Activated T-cell treated with anti-CD3 and anti-CD28 coated beads for 24 hours (primary cell): ENCODE data around the gene ITGAL.
A peak's percentile ranks its signal among the peaks of the same experiment; 100 is the strongest.

Experiments
- DNase-seq: peaks from one replicate; pipeline ENCODE4 v3.0.0-alpha.2; 2020; ENCODE audit warnings: low read depth

ITGAL gene

DNA sequence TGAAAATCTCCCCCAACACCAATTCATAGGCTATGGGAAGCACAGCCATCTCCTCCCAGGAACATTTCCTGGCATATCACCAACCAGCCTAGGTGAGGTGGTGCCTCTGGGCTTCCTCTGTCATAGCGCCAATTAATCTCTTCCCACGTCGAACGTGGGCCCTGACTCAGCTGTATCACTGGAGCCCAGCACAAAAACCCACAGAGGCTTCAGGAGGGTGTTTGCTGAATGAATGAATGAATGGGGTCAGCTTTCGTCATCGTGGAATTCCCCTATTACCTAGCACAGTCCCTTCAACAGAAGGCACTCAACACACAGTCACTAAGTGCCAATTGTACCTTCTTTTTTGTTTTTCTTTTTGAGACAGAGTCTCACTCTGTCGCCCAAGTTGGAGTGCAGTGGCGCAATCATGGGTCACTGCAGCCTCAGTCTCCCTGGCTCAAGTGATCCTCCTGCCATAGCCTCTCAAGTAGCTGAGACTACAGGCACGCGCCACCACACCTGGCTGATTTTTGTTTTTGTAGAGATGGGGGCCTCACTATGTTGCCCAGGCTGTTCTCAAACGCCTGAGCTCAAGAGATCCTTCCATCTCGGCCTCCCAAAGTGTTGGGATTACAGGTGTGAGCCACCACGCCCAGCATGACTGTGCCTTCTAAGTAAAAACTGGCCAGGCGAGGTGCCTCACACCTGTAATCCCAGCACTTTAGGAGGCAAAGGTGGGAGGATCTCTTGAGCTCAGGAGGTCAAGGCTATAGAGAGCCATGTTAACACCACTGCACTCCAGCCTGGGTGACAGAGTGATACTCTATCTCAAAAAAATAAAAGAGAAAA, 94.8 kb downstream of the ITGAL start:
- peak; percentile 54 for DNase-seq

DNA sequence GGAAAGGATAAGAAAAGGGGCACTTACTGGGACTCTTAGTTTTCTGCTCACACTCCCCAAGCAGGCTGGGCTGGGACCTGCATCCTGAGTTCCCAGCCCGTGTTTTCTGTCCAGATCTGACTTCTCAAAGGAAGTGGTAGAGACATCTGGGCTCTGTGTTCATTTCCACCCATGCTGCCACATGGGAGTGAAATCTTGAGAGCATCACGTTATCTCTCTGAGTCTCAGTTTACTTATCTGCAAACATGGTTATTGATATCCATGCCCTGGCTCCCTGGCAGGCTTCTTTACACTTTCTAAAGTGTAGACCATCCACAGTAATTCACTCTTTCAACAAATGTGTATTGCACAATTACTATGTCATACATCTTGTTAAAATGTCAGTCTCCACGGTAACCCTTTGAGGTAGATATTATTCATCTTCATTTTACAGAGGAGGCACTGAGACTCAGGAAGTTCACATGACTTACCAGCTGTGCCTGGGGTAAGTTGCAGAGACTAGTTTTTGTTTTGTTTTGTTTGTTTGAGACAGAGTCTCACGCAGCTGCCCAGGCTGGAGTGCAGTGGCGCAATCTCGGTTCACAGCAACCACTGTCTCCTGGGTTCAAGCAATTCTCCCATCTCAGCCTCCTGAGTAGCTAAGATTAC, 95.6 kb downstream of the ITGAL start:
- DNase-seq = no peak

DNA sequence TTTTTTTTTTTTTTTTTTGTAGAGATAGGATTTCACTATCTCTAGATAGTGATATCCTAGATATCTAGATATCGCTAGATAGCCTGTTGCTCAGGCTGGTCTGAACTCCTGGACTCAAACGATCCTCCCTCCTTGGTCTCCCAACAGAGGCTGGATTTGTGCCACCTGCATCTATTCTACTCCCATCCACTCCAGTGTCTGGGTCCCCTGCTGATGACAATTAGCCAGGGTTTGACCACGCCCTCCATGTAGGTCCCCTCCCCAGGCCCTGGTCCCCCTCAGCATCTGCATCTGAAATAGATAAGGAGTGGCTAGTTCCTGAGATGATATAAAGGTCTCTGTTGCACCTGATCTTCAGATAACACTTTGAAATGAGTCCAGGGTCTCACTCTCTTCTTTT, 96.7 kb downstream of the ITGAL start:
- no peak for DNase-seq

DNA sequence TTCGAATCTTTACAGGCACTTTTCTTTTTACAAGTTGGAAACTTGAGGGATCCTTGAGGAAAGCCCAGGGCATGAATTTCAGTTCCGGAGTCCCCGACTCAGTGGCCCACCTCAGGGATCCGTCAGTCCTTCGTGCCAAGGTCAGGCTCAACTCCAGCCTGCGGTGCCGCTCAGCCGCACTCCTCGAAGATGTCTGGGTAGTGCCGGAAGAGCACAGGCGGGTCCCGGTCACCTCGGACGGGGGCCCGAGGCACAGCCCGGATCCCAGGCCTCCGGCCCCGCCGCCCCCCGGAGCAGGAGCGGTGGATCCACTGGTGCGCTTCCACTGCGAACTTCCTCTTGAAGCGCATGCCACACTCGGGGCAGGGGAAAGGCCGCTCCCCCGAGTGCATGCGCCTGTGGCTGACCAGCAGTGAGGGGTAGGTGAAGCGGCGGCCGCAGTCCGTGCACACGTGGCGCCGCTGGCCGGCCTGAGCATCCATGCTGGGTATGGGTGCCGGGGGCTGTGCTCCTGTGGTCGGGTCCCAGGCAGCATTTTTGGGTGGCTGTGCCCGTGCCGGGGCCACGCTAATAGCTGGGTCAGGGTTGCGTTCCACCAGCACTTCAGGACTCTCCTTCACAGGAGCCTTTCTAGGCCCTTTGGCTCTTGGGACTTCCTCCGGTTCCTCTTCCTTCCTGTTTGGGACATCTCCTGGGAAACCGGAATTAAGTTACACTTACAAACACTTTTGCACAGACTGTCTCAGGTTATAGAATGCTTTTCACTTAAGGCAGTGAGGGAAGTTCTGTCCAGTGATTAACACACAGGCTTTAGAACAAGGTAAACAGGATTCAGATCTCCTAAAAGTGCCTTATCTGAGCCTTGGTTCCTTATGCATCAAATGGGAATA, 97.4 kb downstream of the ITGAL start:
- DNase-seq = no peak

DNA sequence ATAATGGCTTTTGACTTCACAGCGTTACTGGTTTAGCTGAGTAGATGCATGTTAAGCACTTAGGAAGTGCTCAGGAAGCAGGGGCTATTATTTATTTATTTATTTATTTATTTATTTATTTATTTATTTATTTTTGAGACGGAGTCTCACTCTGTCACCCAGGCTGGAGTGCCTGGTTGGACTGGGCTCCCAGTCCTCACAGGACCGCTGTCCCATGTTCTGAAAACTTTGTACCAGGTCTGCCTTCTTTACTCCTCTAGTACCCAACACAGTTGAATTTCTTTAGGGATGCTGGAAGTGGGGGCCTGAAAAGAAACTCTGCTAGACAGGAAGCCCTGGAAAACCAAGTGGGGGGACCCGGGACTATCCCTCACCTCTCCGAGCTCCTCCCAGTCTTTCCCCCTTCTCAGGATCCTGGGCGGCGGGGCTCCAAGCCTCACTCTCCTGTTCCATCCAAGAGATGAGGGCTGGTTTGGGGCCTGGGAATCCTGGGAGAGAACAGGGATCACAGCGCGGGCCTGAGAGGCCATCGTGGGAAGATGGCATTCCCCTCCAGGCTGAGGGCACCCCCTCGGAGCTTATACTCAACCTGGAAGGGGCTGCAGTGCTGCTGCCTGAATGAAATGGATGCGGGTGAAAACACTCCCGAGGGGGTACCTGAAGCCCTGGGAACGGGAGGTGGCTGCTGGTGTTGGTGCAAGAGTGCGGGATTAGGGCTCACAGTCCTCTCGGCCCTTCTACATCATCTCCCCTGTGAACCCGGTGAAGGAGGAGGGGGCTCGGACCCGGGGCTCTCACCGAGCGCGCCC, 98.3 kb downstream of the ITGAL start:
- DNase-seq = no peak

DNA sequence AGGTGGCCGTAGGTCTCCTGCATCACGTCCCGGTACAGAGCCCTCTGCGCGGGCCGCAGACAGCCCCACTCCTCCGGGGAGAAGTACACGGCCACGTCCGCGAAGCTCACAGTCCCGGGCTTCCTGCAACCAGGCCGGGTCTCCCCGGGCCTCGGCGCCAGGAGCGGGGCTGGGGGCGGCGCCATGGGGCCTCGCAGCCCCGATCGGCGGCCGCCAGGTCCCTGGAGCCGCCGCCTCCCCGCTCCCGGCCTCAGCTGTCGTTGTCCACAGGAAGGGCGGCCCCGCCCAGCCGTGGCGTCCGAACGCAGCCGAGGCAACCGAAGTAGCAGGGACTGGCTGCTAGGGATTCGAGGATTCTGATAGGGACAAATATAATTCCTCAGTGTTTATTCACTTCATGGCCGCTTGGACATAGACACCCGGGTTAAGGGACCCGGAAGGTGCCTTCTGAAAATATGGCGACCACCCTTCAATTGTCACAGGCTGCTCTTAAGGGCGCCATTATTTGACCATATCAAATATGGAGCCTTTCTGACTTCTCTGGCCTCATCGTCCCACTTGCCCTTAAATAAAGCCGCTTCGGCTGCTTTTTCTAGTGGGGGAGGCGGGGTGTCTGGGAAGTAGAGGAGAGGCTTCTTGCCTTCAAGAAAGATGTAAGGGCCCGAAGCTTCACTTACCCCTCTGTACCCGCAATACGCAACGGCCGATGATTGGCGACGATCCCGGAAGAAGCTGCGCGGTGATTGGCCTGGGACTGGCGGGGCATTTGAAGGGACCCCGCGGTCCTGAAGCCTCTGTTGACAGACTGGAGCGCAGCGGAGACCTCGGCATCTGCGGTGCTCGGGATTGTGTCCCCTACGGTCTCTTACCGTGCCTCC, 99.1 kb downstream of the ITGAL start, which contains the start of gene ZNF688:
ZNF688 (minus strand) TSS at position 270 of the 878 bp plus-strand sequence; CDS start at position 185, 85 bp downstream.
- peak; percentile 92 for DNase-seq
